SKM-1 (cell line): Measurements from ENCODE around the gene SLAMF9.

Source experiments
- DNase-seq: peaks from one replicate; lab custom pipeline; 2025; ENCODE audit not compliant: unreplicated experiment; lab: John Stamatoyannopoulos, UW

SLAMF9 gene

DNA sequence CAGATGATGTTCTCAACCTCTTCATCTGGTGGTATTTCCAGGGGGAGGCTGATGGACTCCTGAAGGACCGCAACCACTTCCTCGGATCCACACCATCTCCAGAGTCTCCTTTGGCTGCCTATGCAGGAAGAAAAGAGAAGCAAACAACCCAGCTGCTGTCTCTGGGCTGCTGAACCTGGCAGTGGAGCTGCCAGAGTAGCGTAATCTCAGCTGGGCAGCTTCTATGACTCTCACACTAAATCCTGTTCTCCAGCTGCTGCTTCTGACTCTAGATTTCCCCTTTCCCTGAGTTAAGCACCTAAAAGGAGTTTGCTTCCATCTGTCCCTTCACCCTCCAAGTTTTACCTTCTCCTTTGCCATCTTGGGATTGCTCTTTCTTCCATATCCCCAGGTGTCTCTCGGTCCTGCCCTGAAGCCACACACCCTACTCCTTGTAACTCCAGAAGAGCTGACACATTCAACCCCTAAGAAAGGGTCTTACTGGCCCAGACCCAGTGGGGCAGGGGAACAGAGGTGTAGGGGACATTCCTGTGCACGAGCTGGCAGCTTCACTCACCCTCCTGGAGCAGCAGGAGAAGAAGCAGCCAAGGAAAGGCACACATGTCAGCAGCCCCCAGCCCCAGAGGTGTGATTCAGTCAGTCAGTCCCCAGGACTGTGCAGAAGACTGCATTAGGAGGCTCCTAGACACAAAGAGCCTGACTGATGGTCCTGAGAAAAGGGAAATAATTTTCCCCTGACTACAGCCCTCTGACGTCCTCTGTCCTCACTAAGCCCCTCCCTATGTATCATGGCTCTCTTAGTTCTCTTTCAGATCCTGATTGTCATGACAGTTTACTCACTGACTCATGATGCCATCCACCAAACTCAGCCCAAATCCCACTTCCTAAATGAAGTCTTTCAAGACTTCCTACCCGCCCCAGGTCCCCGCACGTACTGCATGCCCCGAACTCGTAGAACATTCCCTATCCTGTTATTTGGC is at the start of gene SLAMF9:
Gene SLAMF9, minus strand, starts transcription at position 702 of the 980 bp plus-strand sequence. Its CDS starts 100 bp downstream, at position 602.
- DNase-seq: no peak

DNA sequence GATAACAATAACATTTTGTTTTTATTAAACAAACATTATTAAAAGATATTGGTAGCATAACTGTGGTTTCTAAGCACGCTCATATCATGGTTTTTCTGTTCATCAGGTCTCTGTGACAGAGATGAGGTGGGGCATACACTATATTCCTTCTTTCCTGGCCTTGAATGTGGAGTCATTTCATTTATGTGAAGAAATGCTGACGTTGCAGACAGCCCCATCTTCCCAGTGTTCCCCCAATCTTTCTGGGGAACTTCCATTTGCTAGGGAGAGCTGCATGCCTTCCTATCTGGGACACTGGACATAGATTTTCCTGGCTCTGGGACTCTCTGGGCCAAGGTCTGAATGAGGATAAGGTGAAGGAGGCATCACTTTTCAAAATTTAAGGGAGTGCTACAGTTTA is 47.4 kb upstream of the SLAMF9 start:
- no peak for DNase-seq

DNA sequence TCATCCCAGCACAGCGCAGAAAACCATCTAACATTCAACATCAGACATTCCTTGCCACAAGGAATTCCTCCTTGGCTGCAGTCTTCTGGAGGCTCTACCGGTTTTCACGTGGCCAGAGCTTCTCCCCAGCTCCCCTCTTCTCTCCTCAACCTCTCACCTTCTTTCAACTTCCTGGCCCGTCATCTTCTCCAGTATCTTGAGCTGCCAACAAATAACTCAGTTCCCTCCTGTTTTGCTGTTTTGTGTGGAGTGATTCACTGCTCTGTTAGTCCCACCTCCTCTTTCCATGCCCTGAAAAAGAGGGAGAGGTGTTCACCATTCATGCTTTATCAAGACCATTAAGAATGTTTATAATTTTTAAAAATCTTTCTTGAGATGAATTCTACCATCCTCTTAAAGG is 45.2 kb upstream of the SLAMF9 start:
- no peak for DNase-seq

DNA sequence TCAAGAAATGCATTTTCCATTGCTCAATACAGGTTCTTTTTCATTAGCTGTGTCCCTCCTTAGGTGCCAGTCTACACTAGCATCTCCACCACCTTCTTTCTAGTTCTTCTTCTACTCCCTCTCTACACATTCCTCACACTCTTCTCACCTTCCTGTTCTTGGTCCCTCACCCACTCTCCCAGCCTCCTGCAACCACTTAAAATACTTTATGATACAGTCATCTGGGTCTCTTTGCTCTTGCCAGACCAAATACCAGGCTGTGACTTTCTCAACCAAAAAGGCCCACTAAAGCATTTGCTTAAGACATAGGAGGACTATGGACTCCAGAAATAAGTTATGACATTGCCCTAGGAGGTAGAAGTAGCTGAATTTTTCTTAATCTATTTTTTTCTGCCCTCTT is 42.6 kb upstream of the SLAMF9 start:
- no peak for DNase-seq

DNA sequence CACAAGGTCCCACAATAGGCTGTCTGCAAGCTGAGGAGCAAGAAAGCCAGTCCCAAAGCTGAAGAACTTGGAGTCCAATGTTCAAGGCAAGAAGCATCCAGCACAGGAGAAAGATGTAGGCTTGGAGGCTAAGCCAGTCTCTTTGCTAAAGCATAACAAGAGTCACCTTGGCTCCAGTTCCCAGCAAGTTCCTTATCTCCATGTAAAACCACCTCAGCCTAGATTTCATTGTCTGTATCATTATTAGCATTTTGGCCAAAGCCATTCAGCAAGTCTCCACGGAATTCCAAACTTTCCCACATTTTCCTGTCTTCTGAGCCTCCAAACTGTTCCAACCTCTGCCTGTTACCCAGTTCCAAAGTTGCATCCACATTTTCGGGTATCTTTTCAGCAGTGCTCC is 40.9 kb upstream of the SLAMF9 start:
- DNase-seq: no peak

DNA sequence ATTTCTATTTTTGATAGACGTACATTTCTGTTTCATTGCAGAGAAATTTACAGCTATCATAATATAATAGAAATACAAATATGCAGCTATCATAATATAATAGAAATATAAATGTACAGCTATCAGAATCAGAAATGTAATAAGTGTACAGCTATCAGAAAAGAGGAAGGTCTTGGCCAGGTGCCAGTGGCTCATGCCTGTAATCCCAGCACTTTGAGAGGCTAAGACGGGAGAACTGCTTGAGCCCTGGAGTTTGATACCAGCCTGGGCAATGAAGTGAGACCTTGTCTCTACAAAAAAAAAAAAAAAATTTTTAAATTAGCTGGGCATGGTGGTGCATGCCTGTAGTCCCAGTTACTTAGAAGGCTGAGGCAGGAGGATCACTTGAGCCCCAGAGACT is 39.9 kb upstream of the SLAMF9 start:
- no peak for DNase-seq

DNA sequence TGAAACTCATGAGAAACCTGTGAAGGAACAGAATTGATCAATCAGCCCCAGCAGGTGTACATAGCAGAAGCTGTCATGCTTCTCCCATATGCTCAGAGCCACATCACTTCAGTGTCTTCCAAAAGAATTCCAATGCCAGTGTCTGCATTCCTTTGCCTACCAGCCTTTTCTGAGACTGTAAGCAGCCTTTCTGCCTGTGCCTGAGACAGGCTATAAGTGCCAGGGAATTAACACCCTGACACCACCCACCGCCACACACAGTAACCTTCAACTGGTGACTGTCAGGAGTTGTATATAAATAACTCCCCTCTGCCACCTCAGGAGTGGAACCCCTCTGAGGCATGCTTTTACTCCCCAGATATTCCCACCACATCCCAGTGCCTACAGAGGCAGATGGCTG is 38.1 kb upstream of the SLAMF9 start:
- no peak for DNase-seq

DNA sequence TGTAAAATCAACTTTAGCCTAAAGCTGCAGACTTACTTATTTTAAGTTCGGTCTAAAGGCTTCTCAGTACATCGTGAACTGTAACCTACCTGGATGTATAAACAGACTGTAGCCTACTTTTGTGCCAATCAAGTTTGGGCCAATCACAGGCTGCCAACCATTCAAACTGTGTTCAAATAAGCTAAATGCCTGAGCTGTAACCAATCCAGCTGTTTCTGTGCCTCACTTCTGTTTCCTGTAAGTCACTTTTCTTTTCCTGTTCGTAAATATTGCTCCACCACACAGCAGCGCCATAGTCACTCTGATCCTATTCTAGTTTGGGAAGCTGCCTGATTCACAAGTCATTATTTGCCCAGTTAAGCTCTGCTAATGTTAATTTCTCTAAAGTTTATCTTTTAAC is 37.5 kb upstream of the SLAMF9 start:
- DNase-seq: peak; percentile 32

DNA sequence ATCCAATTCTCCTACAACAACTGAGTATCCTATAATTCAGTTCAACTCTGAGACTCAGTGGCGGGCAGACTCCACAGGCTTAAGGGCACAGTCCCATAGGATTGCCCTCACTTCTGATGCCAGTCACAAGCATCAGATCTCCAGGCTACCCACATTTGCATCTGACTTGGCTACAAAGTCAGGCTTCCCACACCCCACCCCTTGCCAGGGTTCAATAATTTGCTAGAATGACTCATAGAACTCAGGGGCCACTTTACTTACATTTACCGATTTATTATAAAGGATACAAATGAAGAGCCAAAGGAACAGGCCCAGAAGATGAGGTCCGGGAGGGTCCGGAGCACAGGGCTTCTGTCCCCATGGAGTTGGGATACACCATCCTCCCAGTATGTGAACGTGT is 36.0 kb upstream of the SLAMF9 start:
- no peak for DNase-seq

DNA sequence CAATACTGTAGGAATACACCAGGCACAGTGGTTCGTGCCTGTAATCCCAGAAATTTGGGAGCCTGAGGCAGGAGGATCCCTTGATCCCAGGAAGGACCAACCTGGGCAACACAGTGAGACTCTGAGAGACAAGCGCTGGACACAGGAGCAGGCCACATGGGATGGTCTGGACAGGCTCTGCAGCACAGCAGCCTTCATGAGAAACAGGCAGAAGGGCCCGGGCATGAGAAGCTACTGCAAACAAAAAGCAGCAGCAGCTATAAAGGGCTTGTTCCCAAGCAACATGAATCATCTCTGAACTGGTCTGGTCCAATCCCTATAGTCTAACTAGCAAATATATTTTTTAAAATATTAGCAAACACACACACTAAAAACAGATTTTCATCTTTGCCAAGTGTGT is 35.5 kb upstream of the SLAMF9 start:
- no peak for DNase-seq

DNA sequence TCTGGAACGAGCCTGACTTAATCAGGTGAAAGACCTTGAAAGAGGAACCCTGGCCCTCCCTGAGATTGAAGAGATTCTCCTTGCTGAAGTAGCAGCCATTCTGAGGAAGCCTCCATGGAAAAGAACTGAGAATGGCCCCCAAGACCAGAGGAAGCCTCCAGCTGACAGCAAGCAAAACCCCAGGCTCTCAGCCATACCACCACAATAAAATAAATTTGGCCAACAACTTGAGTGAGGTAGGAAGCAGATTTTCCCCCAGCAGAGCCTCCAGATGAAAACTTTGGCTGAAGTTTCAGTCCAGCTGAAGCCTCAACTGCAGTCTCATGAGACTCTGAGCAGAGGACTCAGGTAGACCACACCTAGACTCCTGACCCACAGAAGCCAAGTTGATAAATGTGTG is 34.0 kb upstream of the SLAMF9 start:
- no peak for DNase-seq

DNA sequence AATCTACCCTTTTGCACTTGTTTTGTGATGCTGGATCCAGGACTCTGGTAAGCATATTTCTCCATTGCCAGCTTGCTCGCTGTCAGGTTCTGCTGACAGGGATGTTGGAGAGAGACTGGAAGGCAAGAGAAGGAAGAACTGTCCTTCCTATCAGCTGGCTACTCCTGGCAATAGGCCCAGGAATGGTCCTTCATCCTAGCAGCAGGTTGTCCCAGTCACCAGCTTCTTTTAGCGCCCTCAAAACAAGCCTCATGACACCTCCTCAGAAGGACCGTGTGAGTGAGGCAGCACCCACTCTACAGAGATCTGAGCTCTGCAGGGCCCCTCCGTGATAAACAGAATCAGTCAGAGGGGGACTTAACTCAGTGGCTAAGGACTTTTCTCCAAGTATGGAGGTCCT is 33.1 kb upstream of the SLAMF9 start:
- no peak for DNase-seq

DNA sequence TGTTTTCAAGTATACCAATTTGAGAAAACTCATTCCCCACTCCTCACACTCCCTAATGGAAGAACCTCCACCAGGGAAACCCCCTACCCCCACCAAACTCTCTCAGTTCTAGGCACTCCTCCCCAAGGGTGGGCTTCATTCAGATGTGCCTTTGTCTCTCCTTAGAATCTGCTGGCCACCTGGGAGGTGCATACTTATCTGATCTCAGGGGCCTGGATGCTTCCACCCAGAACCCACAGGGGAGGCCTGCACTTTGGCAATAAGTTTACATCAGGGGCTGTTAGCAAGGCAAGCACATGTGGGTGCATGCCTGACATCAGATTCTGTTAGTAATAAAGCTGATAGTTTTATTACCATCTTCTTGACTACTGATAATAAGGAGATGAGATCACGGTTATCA is 32.5 kb upstream of the SLAMF9 start:
- no peak for DNase-seq

DNA sequence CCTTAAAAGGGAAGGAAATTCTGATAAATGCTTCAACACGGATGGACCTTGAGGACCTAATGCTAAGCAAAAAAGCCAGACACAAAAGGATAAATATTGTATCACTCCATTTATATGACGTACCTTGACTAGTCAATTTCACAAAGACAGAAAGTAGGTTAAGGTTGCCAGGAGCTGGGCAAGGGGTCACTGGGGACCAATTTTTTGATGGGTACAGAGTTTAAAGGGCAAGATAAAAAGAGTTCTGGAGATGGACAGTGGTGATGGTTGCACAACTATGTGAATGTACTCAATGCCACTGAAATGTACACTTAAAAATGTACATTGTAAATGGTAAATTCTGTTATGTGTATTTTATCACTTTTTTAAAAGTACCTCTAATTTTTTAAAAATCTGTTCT is 32.1 kb upstream of the SLAMF9 start:
- DNase-seq: no peak

DNA sequence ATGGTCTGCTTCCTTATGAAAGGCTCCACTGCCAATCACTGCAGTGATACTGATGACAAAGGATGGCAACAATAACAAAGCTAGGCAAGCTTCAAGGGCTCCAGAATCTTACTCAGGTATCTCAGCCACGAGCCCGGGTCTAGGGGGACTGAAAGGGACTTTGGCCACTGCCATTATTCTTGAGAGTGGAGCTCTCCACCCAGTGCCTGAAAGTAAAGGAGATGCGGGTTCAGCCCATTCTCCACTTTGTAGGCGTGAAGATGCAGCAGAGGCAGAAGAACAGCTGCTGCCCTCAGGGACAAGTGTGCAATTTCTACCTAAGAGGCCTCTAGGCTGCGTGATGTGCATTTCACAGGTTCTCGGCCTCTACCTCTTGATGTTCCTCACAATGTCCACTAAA is 31.4 kb upstream of the SLAMF9 start:
- DNase-seq: no peak

DNA sequence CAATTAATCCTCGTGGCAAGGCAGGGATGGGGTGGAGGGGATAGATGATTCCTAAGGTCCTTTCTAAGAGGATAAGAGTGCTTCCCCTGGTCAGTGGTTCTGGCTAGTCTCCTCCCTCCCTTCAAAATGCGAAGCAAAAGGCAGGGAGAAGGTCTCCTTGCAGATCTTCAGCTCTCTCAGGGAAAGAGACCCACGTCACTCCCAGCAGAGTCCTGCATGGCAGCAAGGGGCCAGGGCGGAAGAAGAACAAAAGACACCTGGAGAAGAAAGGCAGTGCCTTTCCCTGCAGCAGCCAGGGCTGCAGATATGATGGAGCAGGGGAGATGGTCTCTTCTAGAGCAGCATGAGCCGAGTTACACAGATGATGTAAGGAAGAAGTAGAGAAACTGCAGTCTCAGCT is 29.6 kb upstream of the SLAMF9 start:
- DNase-seq: no peak

DNA sequence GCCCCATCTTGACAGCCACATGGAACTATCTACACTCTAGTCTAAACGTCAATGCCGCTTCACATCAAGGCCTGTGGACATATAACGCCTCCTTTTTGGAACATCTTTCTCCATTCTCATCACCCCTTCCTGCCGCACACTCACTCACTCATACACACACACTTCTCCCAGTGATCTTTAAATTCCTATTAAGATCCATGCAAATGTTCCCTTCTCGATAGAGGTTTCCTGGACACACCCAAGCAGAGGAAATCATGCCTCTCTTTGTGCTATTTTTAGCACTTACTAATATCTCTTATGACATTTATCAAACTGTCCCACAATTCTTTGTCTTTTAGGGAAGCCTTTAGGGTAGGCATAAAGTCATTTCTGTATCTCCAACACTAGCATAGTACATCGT is 28.2 kb upstream of the SLAMF9 start:
- no peak for DNase-seq

DNA sequence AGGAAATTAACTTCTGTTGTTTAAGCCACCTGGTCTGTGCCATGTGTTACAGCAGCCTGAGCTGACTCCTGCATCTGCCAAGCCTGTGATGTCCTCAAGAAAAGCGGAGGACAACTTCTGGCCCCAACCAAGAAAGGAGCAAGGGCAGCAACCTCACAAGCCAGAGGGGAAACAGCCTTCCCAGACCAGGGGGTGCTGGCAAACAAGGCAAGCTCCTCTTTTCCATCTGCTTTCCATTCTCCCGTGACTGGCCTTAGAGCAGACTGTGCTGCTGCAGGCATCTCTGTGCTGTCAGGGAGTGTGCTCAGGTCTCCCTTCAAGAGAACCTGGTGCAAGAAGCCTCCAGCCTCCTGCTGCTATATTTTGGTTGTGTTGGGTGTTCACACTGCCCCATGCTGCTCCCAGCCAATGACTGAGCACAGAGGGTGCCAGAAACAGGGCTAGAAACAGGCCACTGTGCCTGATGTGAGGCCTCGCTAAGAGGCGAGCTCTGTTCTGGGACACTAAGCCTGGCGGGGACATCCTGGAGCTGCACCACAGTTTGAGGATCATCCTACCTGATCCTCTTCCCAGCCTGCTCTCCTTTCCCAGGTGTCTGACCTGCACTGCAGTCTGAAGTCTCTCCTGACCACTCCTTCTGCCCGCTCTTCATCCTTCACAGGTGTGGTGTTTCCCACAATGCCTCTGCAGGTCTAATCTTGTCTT is 27.5 kb upstream of the SLAMF9 start:
- no peak for DNase-seq

DNA sequence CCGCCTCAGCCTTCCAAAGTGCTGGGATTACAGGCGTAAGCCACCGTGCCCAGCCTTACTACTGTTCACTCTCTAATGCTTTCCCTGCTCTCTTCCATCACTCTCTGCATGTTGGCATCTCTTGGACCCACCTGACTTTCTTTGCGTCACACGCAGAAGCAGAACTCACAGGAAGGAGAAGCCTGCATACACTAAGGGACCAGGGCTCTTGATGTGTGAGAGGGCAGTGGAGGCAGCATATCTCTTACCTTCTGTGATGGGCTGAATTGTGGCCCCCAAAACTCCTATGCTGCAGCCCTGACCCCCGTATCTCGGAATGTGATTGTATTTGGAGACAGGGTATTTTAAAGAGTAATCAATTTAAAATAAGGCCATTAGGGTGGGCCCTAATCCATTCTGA is 26.7 kb upstream of the SLAMF9 start:
- no peak for DNase-seq

DNA sequence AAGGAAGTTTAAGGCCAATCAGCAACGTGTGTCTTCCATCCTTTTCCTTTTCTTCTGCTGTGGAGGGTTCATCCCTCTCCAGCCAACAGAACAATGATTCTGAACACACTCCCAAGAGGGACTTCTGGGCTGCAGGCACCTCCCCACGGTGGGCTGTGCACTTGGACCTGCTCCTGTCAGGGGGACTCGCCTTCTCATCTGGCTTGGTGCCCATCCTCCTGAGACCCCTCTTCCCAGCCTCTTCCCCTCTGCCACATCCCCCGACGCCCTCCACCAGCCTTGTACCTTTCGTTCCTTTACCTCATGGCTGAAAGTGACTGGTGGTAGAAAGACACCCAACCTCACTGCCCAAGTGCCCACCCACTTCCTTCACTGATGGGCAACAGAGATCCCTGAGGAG is 26.0 kb upstream of the SLAMF9 start:
- no peak for DNase-seq

DNA sequence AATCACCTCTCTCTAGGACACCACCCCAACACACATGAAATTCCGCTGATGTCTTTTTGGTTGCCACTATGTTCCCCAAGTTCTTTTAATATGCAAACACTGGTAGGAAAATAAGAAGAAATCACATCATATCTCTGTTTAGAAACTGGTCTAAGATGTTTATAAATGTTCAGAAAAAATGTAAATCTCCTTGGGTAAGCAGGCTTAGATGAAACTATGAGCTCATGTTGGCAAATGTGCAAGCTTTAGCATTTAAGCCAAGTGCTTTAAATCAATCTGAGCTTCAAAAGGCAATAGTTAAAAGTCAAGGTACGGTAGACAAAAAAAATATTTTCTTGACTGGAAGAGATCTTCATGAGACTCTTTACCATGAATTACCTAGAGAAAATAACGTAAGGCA is 25.2 kb upstream of the SLAMF9 start:
- no peak for DNase-seq

DNA sequence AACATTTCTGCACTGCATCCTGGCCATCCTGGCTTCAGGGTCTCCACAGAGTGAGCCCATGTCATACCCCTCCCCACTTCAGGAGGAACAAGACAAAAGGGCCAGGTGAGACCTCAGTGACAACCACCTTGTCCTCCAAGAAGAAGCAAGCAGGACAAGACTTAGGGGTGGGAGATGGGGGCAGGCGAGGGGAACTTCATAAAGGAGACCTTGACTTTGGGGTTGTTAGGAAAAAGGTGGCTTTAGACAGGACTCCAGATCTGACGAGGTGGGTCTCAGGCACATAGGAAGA is 24.0 kb upstream of the SLAMF9 start:
- no peak for DNase-seq
